ENCODE data around the gene CXCL14.

CXCL14 gene

DNA sequence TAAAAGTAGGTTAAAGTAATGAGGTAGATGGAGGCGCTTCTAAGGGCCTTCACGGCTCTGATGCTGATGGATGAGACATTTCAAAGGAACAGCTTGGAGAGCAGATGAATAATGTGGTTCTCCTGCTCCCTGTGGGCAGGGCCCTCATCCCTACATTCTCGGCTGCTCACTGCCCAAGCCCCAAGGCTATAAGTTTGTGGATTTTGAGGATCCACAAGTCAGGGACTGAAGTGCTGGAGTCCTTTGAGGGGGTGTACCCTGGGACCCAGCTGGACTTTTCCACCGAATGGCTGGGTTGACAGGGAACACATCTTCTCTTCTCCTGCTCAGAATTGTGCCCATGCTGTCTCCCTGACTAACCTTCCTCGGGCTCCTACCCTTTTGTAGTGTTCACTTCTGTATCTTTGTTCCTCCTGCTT is 21.4 kb upstream of the CXCL14 start:
- H2AFZ ChIP-seq (ENCODE audit: low read depth, low read length): no peak overlapping the region

DNA sequence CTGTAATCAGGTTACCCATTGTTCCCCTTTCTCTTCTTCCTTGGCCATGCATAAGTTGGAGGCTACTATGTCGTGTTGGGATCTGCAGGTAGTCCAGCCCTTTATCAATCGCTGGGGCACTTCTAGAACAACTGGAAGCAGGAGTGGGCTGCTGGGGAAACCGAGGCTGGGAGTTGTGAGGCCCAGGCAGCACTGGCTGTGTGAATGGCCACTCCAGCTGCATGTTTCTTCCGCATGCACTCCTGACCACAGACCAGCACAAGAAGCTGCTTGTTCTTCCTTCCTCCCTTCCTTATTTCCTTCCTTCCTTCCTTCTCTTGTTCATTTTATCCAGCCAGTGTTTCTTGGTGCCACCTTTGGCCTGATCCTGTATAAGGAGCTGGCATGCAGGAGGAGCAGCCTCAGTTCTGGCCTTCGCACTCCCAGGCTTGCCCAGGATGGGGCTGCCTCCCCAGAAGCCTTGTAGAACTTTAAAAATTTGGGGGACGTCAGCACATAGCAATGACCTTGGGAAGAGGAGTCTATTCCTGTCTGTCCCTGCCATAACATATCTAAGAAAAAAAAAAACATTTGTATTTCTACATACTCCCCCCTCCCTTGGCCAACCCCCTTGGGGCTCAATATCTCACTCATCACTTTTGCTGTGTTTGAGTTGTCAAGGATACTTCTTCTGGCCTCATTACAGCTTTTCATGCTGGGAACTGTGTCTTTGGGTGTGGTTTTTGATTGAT is 20.8 kb upstream of the CXCL14 start:
- Histone ChIP-seq H3K79me2 (ENCODE audit: insufficient read depth, low read length) (no peaks in the 10 kb centered on the region), H2AFZ (ENCODE audit: low read depth, low read length) (no peak overlapping the region), H3K27me3 (ENCODE audit: insufficient read depth, low read length, poor library complexity) (peaks cover 11% of the 10 kb centered on the region), H3K4me1 (ENCODE audit: insufficient read depth, low read length) (no peaks in the 10 kb centered on the region), H4K20me1 (ENCODE audit: insufficient read depth, low read length) (no peaks in the 10 kb centered on the region; the same call in 1 of the 2 replicates), H3K4me3 (ENCODE audit: low read depth in 1 of 2, low read length in 2 of 2) (no peak overlapping the region), H3K27ac (ENCODE audit: low read length) (no peak overlapping the region), H3K4me2 (ENCODE audit: insufficient read depth, low read length) (no peak overlapping the region), H3K9me3 (ENCODE audit: insufficient read depth, low read length, severe bottlenecking) (no peaks in the 10 kb centered on the region), H3K9ac (ENCODE audit: low read depth, low read length) (no peak overlapping the region), H3K36me3 (ENCODE audit: insufficient read depth, low read length) (no peaks in the 10 kb centered on the region)
- no peak for ATAC-seq (ENCODE audit: insufficient read depth, low read depth)
- no peak for DNase-seq
- TF ChIP-seq EZH2 (IDR thresholded peaks at IDR 0.05; ENCODE audit: borderline replicate concordance, low read depth, low read length, severe bottlenecking): no peak
- TF ChIP-seq, protein P1, sequence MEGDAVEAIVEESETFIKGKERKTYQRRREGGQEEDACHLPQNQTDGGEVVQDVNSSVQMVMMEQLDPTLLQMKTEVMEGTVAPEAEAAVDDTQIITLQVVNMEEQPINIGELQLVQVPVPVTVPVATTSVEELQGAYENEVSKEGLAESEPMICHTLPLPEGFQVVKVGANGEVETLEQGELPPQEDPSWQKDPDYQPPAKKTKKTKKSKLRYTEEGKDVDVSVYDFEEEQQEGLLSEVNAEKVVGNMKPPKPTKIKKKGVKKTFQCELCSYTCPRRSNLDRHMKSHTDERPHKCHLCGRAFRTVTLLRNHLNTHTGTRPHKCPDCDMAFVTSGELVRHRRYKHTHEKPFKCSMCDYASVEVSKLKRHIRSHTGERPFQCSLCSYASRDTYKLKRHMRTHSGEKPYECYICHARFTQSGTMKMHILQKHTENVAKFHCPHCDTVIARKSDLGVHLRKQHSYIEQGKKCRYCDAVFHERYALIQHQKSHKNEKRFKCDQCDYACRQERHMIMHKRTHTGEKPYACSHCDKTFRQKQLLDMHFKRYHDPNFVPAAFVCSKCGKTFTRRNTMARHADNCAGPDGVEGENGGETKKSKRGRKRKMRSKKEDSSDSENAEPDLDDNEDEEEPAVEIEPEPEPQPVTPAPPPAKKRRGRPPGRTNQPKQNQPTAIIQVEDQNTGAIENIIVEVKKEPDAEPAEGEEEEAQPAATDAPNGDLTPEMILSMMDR (IDR thresholded peaks at IDR 0.05; ENCODE audit: borderline replicate concordance, extremely low read depth, low read length, poor library complexity, severe bottlenecking): no peak

More for the DNA sequence above, 21.4 kb upstream of the CXCL14 start:
- no peaks in the 10 kb centered on the region; the same call in 1 of the 2 replicates for H4K20me1 ChIP-seq (ENCODE audit: insufficient read depth, low read length)
- no peak overlapping the region for H3K4me3 ChIP-seq (ENCODE audit: low read depth in 1 of 2, low read length in 2 of 2)
- no peak for ATAC-seq (ENCODE audit: insufficient read depth, low read depth)
- TF ChIP-seq, protein P1 (IDR thresholded peaks at IDR 0.05; ENCODE audit: borderline replicate concordance, extremely low read depth, low read length, poor library complexity, severe bottlenecking): no peak
- TF ChIP-seq EZH2 (IDR thresholded peaks at IDR 0.05; ENCODE audit: borderline replicate concordance, low read depth, low read length, severe bottlenecking): no peak
- H3K4me1 ChIP-seq (ENCODE audit: insufficient read depth, low read length): no peaks in the 10 kb centered on the region
- no peak overlapping the region for H3K27ac ChIP-seq (ENCODE audit: low read length)
- no peak for DNase-seq
- no peak overlapping the region for H3K9ac ChIP-seq (ENCODE audit: low read depth, low read length)
- peaks cover 10% of the 10 kb centered on the region for H3K27me3 ChIP-seq (ENCODE audit: insufficient read depth, low read length, poor library complexity)
- H3K36me3 ChIP-seq (ENCODE audit: insufficient read depth, low read length): no peaks in the 10 kb centered on the region
- no peaks in the 10 kb centered on the region for H3K79me2 ChIP-seq (ENCODE audit: insufficient read depth, low read length)
- H3K4me2 ChIP-seq (ENCODE audit: insufficient read depth, low read length): no peak overlapping the region
- no peaks in the 10 kb centered on the region for H3K9me3 ChIP-seq (ENCODE audit: insufficient read depth, low read length, severe bottlenecking)

DNA sequence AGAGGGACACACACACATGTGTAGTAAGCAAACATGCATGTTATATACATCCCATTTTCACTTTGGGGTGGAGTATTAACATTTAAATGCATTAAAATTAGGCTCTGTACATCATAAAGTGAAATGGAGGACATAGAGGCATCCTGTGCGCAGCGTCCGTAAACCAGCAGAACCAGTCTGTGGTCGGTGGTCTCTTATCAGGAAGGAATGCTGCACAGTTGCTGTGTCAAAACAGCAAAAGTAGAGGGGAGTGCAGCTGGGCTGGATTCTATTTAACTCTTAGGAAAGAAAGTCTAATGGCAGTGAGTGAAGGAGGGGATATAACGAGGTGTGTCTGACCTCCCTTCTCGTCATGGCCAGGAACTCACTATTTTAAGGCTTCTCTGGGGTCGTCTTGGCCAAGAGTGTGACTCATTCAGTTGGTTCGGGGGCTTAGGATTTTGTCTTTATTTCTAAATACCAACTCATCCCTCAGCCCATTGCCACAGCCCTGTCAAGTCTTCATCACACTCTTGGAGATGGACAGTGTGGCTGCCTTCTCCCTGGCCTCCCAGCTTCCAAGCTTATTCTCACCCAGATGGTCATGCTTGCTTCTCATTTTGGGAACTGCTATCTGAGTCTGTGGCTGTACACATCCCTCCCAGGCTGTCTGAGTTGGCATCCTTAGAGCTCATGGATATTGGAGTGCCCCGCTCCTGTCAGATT is 20.1 kb upstream of the CXCL14 start:
- Histone ChIP-seq H3K27me3 (ENCODE audit: insufficient read depth, low read length, poor library complexity) (peaks cover 11% of the 10 kb centered on the region), H3K27ac (ENCODE audit: low read length) (no peak overlapping the region), H3K4me3 (ENCODE audit: low read depth in 1 of 2, low read length in 2 of 2) (no peak overlapping the region), H3K4me2 (ENCODE audit: insufficient read depth, low read length) (no peak overlapping the region), H3K79me2 (ENCODE audit: insufficient read depth, low read length) (no peaks in the 10 kb centered on the region), H3K9me3 (ENCODE audit: insufficient read depth, low read length, severe bottlenecking) (no peaks in the 10 kb centered on the region), H3K4me1 (ENCODE audit: insufficient read depth, low read length) (no peaks in the 10 kb centered on the region), H3K36me3 (ENCODE audit: insufficient read depth, low read length) (no peaks in the 10 kb centered on the region), H4K20me1 (ENCODE audit: insufficient read depth, low read length) (no peaks in the 10 kb centered on the region; the same call in 1 of the 2 replicates), H3K9ac (ENCODE audit: low read depth, low read length) (no peak overlapping the region), H2AFZ (ENCODE audit: low read depth, low read length) (no peak overlapping the region)
- ATAC-seq (ENCODE audit: insufficient read depth, low read depth) (no peak), DNase-seq (no peak)
- TF ChIP-seq EZH2 (IDR thresholded peaks at IDR 0.05; ENCODE audit: borderline replicate concordance, low read depth, low read length, severe bottlenecking): no peak
- TF ChIP-seq, protein P1 (IDR thresholded peaks at IDR 0.05; ENCODE audit: borderline replicate concordance, extremely low read depth, low read length, poor library complexity, severe bottlenecking): no peak

All from DND-41 (cell line).